HepG2 (cell line): ENCODE measurements around the gene PREX1. TPM values are rescaled to one million over a fixed set of nuclear protein-coding genes. Genes with fewer than 3 reads are reported as not detected.

Source experiments
- ATAC-seq: fragments of 200-7000 bp; cut with Tn5 transposase; 3 replicates; pipeline ENCODE4 v1.9.1; 2020; ENCODE audit warnings: mild to moderate bottlenecking, moderate library complexity
- BruUV-seq: library from RNA; stranded (reverse); fragments of 400-500 nt; replicated peaks from 2 replicates; lab custom pipeline; 2021; lab: Mats Ljungman, UMichigan
- CTCF ChIA-PET: fragments of 300-600 bp; formaldehyde crosslinking; extraction: SDS; loops from one replicate; lab custom pipeline; 2021; ENCODE audit warnings: low total read pairs, inconsistent platforms, low intra/inter-chr PET ratio; lab: Yijun Ruan, JAX
- POLR2A ChIA-PET: fragments of 350-600 bp; sonication (Branson Sonifier 250); formaldehyde crosslinking; loops from one replicate; lab custom pipeline; 2020; ENCODE audit warnings: antibody characterized with exemption, inconsistent platforms; lab: Yijun Ruan, JAX
- DNase-seq: peaks from one replicate; pipeline ENCODE4 v3.0.0-alpha.2; 2015; ENCODE audit warnings: low spot score
- FAIRE-seq: peaks from 3 replicates; lab custom pipeline; 2011; peaks lifted over from hg19 to GRCh38; lab: Jason Lieb, UNC
- H2AFZ ChIP-seq: one replicate; pipeline ENCODE4 v1.6.1; 2011; ENCODE audit warnings: low read length, inconsistent platforms
- H3K27ac ChIP-seq: fragments of 300-600 bp; 3 replicates; pipeline ENCODE4 v1.8.0; 2011; ENCODE audit warnings: mixed run types, mild to moderate bottlenecking, mixed read lengths, low read length, inconsistent platforms; ENCODE audit not compliant: insufficient read depth; ENCODE audit errors: extremely low read length
- H3K27me3 ChIP-seq, 2 experiments: fragments of 200-600 bp in 1 of 2; 2 replicates in 1 of 2; 3 replicates in 1 of 2; pipeline versions ENCODE4 v1.6.0 to v1.8.0; 2011; ENCODE audit warnings: low read length in 2 of 2, mild to moderate bottlenecking in 2 of 2, moderate library complexity in 2 of 2, inconsistent platforms in 1 of 2; ENCODE audit not compliant: insufficient read depth in 2 of 2, control insufficient read depth in 1 of 2
- H3K36me3 ChIP-seq, 2 experiments: fragments of 200-600 bp in 1 of 2; replicated peaks in 1 of 2; 2 replicates in 1 of 2; 3 replicates in 1 of 2; pipeline versions ENCODE4 v1.5.1 to v1.8.0; 2011; ENCODE audit warnings: low read length in 2 of 2, inconsistent platforms in 1 of 2; ENCODE audit not compliant: insufficient read depth in 2 of 2, control insufficient read depth in 1 of 2
- H3K4me1 ChIP-seq: 2 replicates; pipeline ENCODE4 v1.5.1; 2012; ENCODE audit warnings: low read length, inconsistent platforms; ENCODE audit not compliant: insufficient read depth
- H3K4me2 ChIP-seq: 2 replicates; pipeline ENCODE4 v1.6.0; 2011; ENCODE audit warnings: low read depth, low read length, inconsistent platforms
- H3K4me3 ChIP-seq, 3 experiments: fragments of 200-600 bp in 1 of 3; sonication (generic), shearing (Covaris generic) in 1 of 3; replicated peaks in 1 of 3; 2 replicates each; pipeline ENCODE4 v1.5.1; 2011 to 2016; ENCODE audit warnings: low read length in 3 of 3, inconsistent platforms in 2 of 3, low read depth in 2 of 3, mild to moderate bottlenecking in 2 of 3, control low read depth in 1 of 3, mixed read lengths in 1 of 3; ENCODE audit not compliant: insufficient read depth in 1 of 3
- H3K79me2 ChIP-seq: one replicate; pipeline ENCODE4 v1.6.1; 2011; ENCODE audit warnings: low read length, inconsistent platforms; ENCODE audit not compliant: insufficient read depth
- H3K9ac ChIP-seq: 2 replicates; pipeline ENCODE4 v1.6.0; 2011; ENCODE audit warnings: mild to moderate bottlenecking, low read depth, low read length, inconsistent platforms; ENCODE audit not compliant: insufficient read depth
- H3K9me3 ChIP-seq: 2 replicates; pipeline ENCODE4 v1.5.1; 2012; ENCODE audit warnings: mild to moderate bottlenecking, low read length
- H4K20me1 ChIP-seq: 2 replicates; pipeline ENCODE4 v1.6.0; 2011; ENCODE audit warnings: inconsistent platforms, mild to moderate bottlenecking, low read length, moderate library complexity; ENCODE audit not compliant: insufficient read depth
- CENPX ChIP-seq: sonication (generic); formaldehyde crosslinking; IDR thresholded peaks from 2 replicates; pipeline ENCODE4 v1.9.0; 2021; ENCODE audit warnings: mild to moderate bottlenecking, missing genetic modification reagents, moderate library complexity
- HDAC6 ChIP-seq: fragments of 200-600 bp; sonication (generic); IDR thresholded peaks from 2 replicates; pipeline ENCODE4 v1.7.0; 2017; ENCODE audit warnings: mild to moderate bottlenecking, antibody characterized with exemption, low read length, low read depth
- HOXA5 ChIP-seq: sonication (generic); formaldehyde crosslinking; IDR thresholded peaks from 2 replicates; pipeline ENCODE4 v1.4.0; 2020; ENCODE audit warnings: missing genetic modification reagents
- MEF2D ChIP-seq: sonication (generic); formaldehyde crosslinking; IDR thresholded peaks from 2 replicates; pipeline ENCODE4 v1.5.1; 2020; ENCODE audit warnings: mild to moderate bottlenecking, missing genetic modification reagents
- NCOR1 ChIP-seq: fragments of 200-600 bp; sonication (generic); IDR thresholded peaks from 2 replicates; pipeline ENCODE4 v1.7.0; 2017; ENCODE audit warnings: antibody characterized with exemption, low read length, borderline replicate concordance
- NFE2L2 ChIP-seq: fragments of 150-350 bp; IDR thresholded peaks from 2 replicates; pipeline ENCODE4 v1.6.1; 2014; ENCODE audit warnings: low read length
- PCBP1 ChIP-seq: fragments of 200-400 bp; formaldehyde crosslinking; IDR thresholded peaks from 2 replicates; pipeline ENCODE4 v1.6.1; 2017; ENCODE audit warnings: mild to moderate bottlenecking, low read depth, low read length, borderline replicate concordance
- POGZ ChIP-seq: sonication (generic); formaldehyde crosslinking; IDR thresholded peaks from 2 replicates; pipeline ENCODE4 v1.4.0; 2020; ENCODE audit warnings: mild to moderate bottlenecking, missing genetic modification reagents
- SOX6 ChIP-seq, 2 experiments: fragments of 450-650 bp in 1 of 2; sonication (generic) in 1 of 2; formaldehyde crosslinking in 1 of 2; IDR thresholded peaks; 2 replicates each; pipeline versions ENCODE4 v1.4.0 to v1.6.1; 2017 to 2020; ENCODE audit warnings: antibody characterized with exemption in 1 of 2, mild to moderate bottlenecking in 1 of 2, missing genetic modification reagents in 1 of 2
- SP2 ChIP-seq: sonication (generic); formaldehyde crosslinking; IDR thresholded peaks from 2 replicates; pipeline ENCODE4 v1.5.1; 2020; ENCODE audit warnings: mild to moderate bottlenecking, missing genetic modification reagents
- SP5 ChIP-seq: IDR thresholded peaks from 2 replicates; pipeline ENCODE4 v1.6.1; 2016; ENCODE audit warnings: low read depth, borderline replicate concordance
- TRIM24 ChIP-seq: sonication (generic); formaldehyde crosslinking; IDR thresholded peaks from 2 replicates; pipeline ENCODE4 v1.8.0; 2022; ENCODE audit warnings: mild to moderate bottlenecking, missing genetic modification reagents
- ZNF441 ChIP-seq: sonication (generic); formaldehyde crosslinking; IDR thresholded peaks from 2 replicates; pipeline ENCODE4 v1.7.0; 2021; ENCODE audit warnings: missing genetic modification reagents, borderline replicate concordance
- ZNF577 ChIP-seq: sonication (generic); formaldehyde crosslinking; IDR thresholded peaks from 2 replicates; pipeline ENCODE4 v1.4.0; 2020; ENCODE audit warnings: mild to moderate bottlenecking, low read depth, missing genetic modification reagents, borderline replicate concordance
- ZNF598 ChIP-seq: sonication (generic); formaldehyde crosslinking; IDR thresholded peaks from 2 replicates; pipeline ENCODE4 v1.5.1; 2020; ENCODE audit warnings: mild to moderate bottlenecking, missing genetic modification reagents, borderline replicate concordance
- ZNF850 ChIP-seq: sonication (generic); formaldehyde crosslinking; conservative IDR thresholded peaks from 2 replicates; pipeline ENCODE4 v1.9.0; 2021; ENCODE audit warnings: mild to moderate bottlenecking, missing genetic modification reagents
- WGBS: methylation state at CpG from one replicate; pipeline ENCODE4 v1.1.6; 2017; ENCODE audit warnings: low lambda C conversion rate; 5-methylcytosine and 5-hydroxymethylcytosine counted together
- in situ Hi-C: cut with HindIII; loops from 2 replicates; pipeline ENCODE4 v1.10.0; 2017; ENCODE audit warnings: low pct_unique_long_range_greater_than_20kb; ENCODE audit not compliant: extremely low pct_ligation_motif_present
- intact Hi-C: fragments of 100-400 bp; cut with micrococcal nuclease; formaldehyde crosslinking; loops from one replicate; pipeline ENCODE4 v1.10.0; 2022; ENCODE audit not compliant: unreplicated experiment
- polyA plus RNA-seq, 8 experiments: library from polyadenylated mRNA; depleted of rRNA in 3 of 8; stranded (reverse) in 7 of 8; unstranded in 1 of 8; fragments of >200 nt; fragmentation: Illumina TruSeq in 4 of 8; extraction: Trizol in 4 of 8; gene quantifications; 2 replicates each; pipeline versions ENCODE4 v1.2.1 to v1.2.3, GENCODE V29; 2011 to 2016; ENCODE audit warnings: low read depth in 4 of 8, missing spikeins in 1 of 8, mixed read lengths in 1 of 8; ENCODE audit not compliant: insufficient read depth in 1 of 8
- total RNA-seq, 5 experiments: library from RNA; depleted of rRNA; stranded (reverse); fragments of >200 nt; fragmentation: Illumina TruSeq; extraction: Trizol; gene quantifications; 2 replicates each; pipeline ENCODE4 v1.2.3, GENCODE V29; 2016; ENCODE audit warnings: low read depth in 1 of 5
- TF ChIP-seq, protein P1 (sequence below): sonication (generic); formaldehyde crosslinking; IDR thresholded peaks from 2 replicates; pipeline ENCODE4 v1.8.0; 2022; ENCODE audit warnings: low read depth, missing genetic modification reagents
- TF ChIP-seq, protein P2 (sequence below): sonication (generic); formaldehyde crosslinking; IDR thresholded peaks from 2 replicates; pipeline ENCODE4 v1.4.0; 2020; ENCODE audit warnings: mild to moderate bottlenecking, missing genetic modification reagents
- TF ChIP-seq, protein P3 (sequence below): sonication (generic); formaldehyde crosslinking; IDR thresholded peaks from 2 replicates; pipeline ENCODE4 v1.8.0; 2022; ENCODE audit warnings: missing genetic modification reagents, mild to moderate bottlenecking, inconsistent platforms, borderline replicate concordance

The PREX1 gene
- total and polyA plus RNA-seq, 2 of the 13 experiments (the other 11 are each of a cell fraction or from before 2014, with no cell fraction given): 0.02 to 0.04 TPM

DNA sequence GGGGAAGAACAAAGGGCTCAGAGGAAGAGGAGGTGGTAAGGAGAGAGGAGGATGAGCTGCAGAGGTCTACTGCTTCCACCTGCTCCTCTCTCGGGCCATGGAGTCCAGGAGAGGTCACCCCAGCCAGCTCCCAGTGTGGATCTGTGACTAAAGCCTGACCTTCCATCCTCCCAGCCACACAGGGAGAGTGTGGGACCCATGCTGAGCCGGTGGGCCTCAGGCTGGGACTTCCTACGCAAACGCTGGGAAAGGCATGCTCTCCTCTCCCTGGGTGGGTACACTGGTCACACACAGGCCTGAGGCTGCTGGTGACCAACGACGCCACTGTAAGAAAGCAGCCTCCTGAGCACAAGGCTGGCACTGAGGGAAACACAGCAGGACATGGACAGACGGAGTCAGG lies 111.3 kb downstream of the PREX1 start (continued):
- TF ChIP-seq SP2 (CRISPR knock-in tag) (no peak), MEF2D (CRISPR knock-in tag) (no peak), ZNF850 (CRISPR knock-in tag) (no peak), SP5 (CRISPR knock-in tag) (no peak), PCBP1 (no peak), HDAC6 (no peak)
- TF ChIP-seq, all 625 proteins: peak for 0

DNA sequence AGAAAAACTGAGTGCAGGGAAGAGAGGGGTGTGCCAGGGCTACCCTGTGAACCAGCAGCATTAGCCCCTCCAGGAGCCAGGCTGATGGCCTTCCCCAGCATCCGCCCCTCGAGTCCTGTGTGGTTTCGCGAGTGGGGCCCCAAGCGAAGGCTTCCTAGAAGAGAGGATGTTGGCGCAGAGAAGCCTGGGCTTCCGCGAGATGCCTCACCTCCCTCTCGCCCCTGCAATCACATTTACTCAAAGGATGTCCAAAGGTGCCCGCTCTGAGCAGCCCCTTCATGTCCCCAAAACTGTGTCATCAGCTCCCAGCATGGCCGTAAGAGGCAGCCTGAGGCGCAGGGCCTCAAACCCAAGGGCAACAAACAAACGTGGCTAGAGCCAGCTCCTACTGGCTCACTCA lies 111.7 kb downstream of the PREX1 start:
- no peaks in the 10 kb centered on the region for H4K20me1 ChIP-seq
- no peak overlapping the region for H3K27ac ChIP-seq
- intact Hi-C loops (no loop called here), in situ Hi-C loops (no loop called here)
- H3K4me2 ChIP-seq: no peak overlapping the region
- FAIRE-seq: no peak
- POLR2A ChIA-PET: no interaction called here
- no peaks in the 10 kb centered on the region for H3K79me2 ChIP-seq
- 50% methylated on average over 13 of the region's 13 CpGs for WGBS
- H3K36me3 ChIP-seq: no peaks in the 10 kb centered on the region
- ATAC-seq: no peak
- CTCF ChIA-PET: no interaction called here
- H3K27me3 ChIP-seq: 0 out of 5 replicates have a peak, but pooled peaks cover 0 to 5% of the 10 kb centered on the region in 2 experiments
- peaks cover under 1% of the 10 kb centered on the region for H3K4me1 ChIP-seq
- BruUV-seq: no TSS peak
- H3K9ac ChIP-seq: no peak overlapping the region
- no peak for DNase-seq
- H3K9me3 ChIP-seq: no peaks in the 10 kb centered on the region
- no peak overlapping the region for H3K4me3 ChIP-seq
- H2AFZ ChIP-seq: no peak overlapping the region
- TF ChIP-seq NCOR1 (no peak), ZNF577 (CRISPR knock-in tag) (no peak), TRIM24 (CRISPR knock-in tag) (no peak), HOXA5 (CRISPR knock-in tag) (no peak), POGZ (CRISPR knock-in tag) (no peak), NFE2L2 (no peak), ZNF441 (CRISPR knock-in tag) (no peak), ZNF598 (CRISPR knock-in tag) (no peak), CENPX (CRISPR knock-in tag) (no peak), SOX6 (IDR thresholded peaks at IDR 0.05) (no peak), SOX6 (CRISPR knock-in tag; IDR thresholded peaks at IDR 0.05) (no peak)
- TF ChIP-seq, protein P1, sequence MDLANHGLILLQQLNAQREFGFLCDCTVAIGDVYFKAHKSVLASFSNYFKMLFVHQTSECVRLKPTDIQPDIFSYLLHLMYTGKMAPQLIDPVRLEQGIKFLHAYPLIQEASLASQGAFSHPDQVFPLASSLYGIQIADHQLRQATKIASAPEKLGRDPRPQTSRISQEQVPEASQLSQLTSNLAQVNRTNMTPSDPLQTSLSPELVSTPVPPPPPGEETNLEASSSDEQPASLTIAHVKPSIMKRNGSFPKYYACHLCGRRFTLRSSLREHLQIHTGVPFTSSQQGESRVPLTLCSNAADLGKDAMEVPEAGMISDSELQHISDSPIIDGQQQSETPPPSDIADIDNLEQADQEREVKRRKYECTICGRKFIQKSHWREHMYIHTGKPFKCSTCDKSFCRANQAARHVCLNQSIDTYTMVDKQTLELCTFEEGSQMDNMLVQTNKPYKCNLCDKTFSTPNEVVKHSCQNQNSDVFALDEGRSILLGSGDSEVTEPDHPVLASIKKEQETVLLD (CRISPR knock-in tag): no peak
- TF ChIP-seq, protein P2, sequence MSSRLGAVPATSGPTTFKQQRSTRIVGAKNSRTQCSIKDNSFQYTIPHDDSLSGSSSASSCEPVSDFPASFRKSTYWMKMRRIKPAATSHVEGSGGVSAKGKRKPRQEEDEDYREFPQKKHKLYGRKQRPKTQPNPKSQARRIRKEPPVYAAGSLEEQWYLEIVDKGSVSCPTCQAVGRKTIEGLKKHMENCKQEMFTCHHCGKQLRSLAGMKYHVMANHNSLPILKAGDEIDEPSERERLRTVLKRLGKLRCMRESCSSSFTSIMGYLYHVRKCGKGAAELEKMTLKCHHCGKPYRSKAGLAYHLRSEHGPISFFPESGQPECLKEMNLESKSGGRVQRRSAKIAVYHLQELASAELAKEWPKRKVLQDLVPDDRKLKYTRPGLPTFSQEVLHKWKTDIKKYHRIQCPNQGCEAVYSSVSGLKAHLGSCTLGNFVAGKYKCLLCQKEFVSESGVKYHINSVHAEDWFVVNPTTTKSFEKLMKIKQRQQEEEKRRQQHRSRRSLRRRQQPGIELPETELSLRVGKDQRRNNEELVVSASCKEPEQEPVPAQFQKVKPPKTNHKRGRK (CRISPR knock-in tag): no peak
- TF ChIP-seq, protein P3, sequence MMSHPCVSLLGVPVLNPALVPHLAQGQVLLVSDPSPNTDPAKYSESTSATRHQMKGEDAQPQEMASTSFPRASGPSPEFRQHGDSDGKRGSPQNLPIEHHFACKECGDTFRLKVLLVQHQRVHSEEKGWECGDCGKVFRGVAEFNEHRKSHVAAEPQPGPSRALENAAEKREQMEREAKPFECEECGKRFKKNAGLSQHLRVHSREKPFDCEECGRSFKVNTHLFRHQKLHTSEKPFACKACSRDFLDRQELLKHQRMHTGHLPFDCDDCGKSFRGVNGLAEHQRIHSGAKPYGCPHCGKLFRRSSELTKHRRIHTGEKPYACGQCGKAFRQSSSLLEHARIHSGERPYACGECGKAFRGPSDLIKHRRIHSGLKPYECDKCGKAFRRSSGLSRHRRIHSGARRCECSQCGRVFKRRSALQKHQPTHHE (CRISPR knock-in tag): no peak
